GM20000 (cell line): ENCODE data around the gene KISS1R.
A peak's percentile ranks its signal among the peaks of the same experiment; 100 is the strongest.

Experiments used
- DNase-seq: peaks from one replicate; pipeline ENCODE4 v3.0.0; 2012; ENCODE audit warnings: low spot score
- CTCF ChIP-seq: IDR thresholded peaks from 2 replicates; pipeline ENCODE4 v1.5.1; 2012; ENCODE audit warnings: mild to moderate bottlenecking, control low read depth; ENCODE audit errors: extremely low read depth, missing control alignments

KISS1R gene

DNA sequence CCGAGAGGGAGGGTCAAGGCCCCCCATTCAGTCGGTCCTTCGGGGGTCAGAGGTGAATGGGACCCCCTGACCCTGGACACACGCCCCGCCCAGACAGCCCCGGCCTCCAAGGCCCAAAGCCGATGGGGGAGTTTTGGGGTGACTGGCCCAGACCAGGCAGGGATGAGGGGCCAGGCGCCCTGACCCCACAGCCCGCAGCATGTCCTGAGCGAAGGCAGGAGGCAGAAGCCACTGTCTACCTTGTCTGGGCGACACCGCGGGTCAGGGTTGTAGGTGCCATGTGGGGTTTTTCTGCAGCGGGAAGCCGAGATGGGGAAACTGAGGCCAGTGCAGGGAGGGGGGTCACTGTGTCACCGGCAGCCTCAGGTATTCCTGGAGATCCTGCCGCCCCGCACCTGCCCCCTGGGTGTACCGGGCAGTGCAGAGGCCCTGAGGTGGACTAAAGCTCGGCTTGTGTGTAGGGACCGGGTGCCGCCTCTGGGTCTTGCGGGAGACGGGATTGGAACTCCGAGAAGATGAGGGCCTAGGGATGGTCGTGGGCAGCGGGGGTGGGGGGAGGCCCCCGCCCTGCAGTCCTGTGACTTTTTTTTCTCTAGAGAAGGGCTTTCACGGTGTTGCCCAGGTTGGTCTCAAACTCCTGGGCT is 17.2 kb downstream of the KISS1R start:
- no peak for DNase-seq

GRCh38 chr19:934865-935479 is 17.8 kb downstream of the KISS1R start:
- TF ChIP-seq CTCF = no peak
- no peak for DNase-seq

More for the DNA sequence above, 17.2 kb downstream of the KISS1R start:
- TF ChIP-seq CTCF = no peak

DNA sequence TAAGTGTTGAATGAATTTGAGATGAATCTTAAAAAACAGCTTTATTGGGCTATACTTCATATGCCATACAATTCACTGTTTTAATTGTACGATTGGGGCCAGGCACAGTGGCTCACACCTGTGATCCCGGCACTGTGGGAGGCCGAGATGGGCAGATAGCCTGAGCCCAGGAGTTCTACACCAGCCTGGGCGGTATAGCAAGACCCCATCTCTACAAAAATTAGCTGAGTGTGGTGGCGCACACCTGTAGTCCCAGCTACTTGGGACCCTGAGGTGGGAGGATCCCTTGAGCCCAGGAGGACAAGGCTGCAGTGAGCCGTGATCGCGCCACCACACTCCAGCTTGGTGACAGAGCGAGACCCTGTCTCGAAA is 19.0 kb downstream of the KISS1R start:
- DNase-seq = no peak
- TF ChIP-seq CTCF = no peak

DNA sequence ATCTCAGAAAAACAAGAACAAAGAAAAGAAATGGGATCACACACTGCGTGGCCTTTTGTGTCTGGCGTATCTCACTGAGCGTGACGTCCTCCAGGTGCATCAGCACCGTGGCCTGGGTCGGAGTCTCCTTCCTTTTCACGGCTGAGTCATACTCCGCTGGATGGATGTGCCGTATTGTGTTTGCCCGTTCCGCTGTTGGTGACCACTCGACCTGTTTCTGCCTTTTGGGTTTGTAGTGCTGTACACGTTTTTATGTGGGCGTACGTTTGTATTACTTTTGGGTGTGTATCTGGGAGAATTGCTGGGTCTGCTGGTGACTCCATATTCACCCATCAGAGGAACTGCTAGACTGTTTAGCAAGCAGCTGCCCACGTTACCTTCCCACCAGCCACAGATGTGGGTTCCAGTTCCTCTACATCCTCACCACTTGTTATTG is 20.1 kb downstream of the KISS1R start:
- peak; percentile 69 for DNase-seq
- TF ChIP-seq CTCF = no peak

- TF ChIP-seq CTCF = no peak
- no peak for DNase-seq
These were observed 21.2 kb downstream of the KISS1R start for GRCh38 chr19:938233-938923.

DNA sequence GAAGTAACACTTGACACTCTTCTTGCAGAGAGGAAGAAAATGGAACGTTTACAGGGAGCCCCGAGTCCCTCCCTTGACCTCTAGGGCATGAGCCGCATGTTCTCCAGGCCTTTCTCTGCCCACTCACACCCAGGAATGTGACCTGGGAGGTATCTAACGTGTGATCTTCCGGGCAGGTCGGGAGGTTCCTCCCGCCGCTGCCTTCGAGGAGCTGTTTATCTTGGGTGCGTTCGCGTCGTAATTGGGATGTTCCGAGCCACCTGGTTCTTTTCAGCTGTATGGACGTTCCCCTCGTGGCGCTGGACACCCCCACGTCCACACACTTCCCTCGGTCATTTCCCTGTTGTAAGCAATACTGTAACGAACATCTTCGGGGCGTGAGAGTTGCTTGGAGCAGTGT is 22.3 kb downstream of the KISS1R start:
- TF ChIP-seq CTCF = no peak
- DNase-seq = no peak

- DNase-seq = no peak
- TF ChIP-seq CTCF = no peak
These were observed 22.8 kb downstream of the KISS1R start for GRCh38 chr19:939922-940321.
